Activated naive CD4-positive, alpha-beta T cell treated with anti-CD3 and anti-CD28 coated beads, Interleukin-2, amount 10 ng/mL, durations not matched to agents 7 days and 5 days (primary cell): ENCODE results near the gene TBATA.
"Not testable (repeated sequence)": the region's sequence is repeated elsewhere in the genome, so short reads cannot be mapped to it uniquely, and the experiment has no call there.

Experiments used
- CTCF ChIA-PET: fragments of 350-600 bp; sonication (Branson Sonifier 250); formaldehyde crosslinking; loops from one replicate; lab custom pipeline; 2021; ENCODE audit warnings: antibody characterized with exemption; lab: Charles Lee
- DNase-seq: peaks from one replicate; pipeline ENCODE4 v3.0.0-alpha.2; 2020
- H3K27ac Mint-ChIP-seq: one replicate; pipeline ENCODE4 v1.8.0; 2021; ENCODE audit warnings: mild to moderate bottlenecking, moderate library complexity, mixed read lengths
- H3K27me3 Mint-ChIP-seq: one replicate; pipeline ENCODE4 v1.8.0; 2021; ENCODE audit warnings: mild to moderate bottlenecking, mixed read lengths
- H3K36me3 Mint-ChIP-seq: one replicate; pipeline ENCODE4 v1.8.0; 2021; ENCODE audit warnings: mixed read lengths
- H3K4me1 Mint-ChIP-seq: one replicate; pipeline ENCODE4 v1.8.0; 2021; ENCODE audit warnings: mixed read lengths
- H3K4me3 Mint-ChIP-seq: one replicate; pipeline ENCODE4 v1.8.0; 2021; ENCODE audit warnings: mild to moderate bottlenecking, moderate library complexity, mixed read lengths
- H3K9me3 Mint-ChIP-seq: one replicate; pipeline ENCODE4 v1.8.0; 2021; ENCODE audit warnings: mixed read lengths

The TBATA gene

GRCh38 chr10:70779088-70779487 lies 6.1 kb downstream of the TBATA start:
- Mint-ChIP-seq H3K4me3 (no peak overlapping the region), H3K36me3 (no peaks in the 10 kb centered on the region)

GRCh38 chr10:70778267-70778924 lies 6.8 kb downstream of the TBATA start:
- no peaks in the 10 kb centered on the region for H3K36me3 Mint-ChIP-seq
- H3K9me3 Mint-ChIP-seq, result no peaks in the 10 kb centered on the region
- H3K27ac Mint-ChIP-seq, result no peak overlapping the region
- no peak overlapping the region for H3K4me3 Mint-ChIP-seq
- DNase-seq, result peak; percentile 3
- no peaks in the 10 kb centered on the region for H3K4me1 Mint-ChIP-seq
- peaks cover 28% of the 10 kb centered on the region for H3K27me3 Mint-ChIP-seq
- CTCF ChIA-PET, result no interaction called here

More at GRCh38 chr10:70779088-70779487, 6.1 kb downstream of the TBATA start:
- Mint-ChIP-seq H3K9me3 (no peaks in the 10 kb centered on the region), H3K27me3 (peaks cover 28% of the 10 kb centered on the region), H3K4me1 (no peaks in the 10 kb centered on the region), H3K27ac (no peak overlapping the region)
- DNase-seq, result peak; percentile 5
- CTCF ChIA-PET, result no interaction called here

GRCh38 chr10:70777063-70777875 lies 7.9 kb downstream of the TBATA start:
- DNase-seq, result peak; percentile 10
- Mint-ChIP-seq H3K27me3 (peaks cover 18% of the 10 kb centered on the region), H3K4me1 (no peaks in the 10 kb centered on the region), H3K9me3 (no peaks in the 10 kb centered on the region), H3K36me3 (no peaks in the 10 kb centered on the region), H3K27ac (no peak overlapping the region), H3K4me3 (no peak overlapping the region)
- CTCF ChIA-PET, result no interaction called here

GRCh38 chr10:70776455-70777005 lies 8.6 kb downstream of the TBATA start:
- H3K9me3 Mint-ChIP-seq, result no peaks in the 10 kb centered on the region
- H3K4me3 Mint-ChIP-seq, result no peak overlapping the region
- peaks cover 13% of the 10 kb centered on the region for H3K27me3 Mint-ChIP-seq
- peak; percentile 11 for DNase-seq
- CTCF ChIA-PET, result no interaction called here
- no peak overlapping the region for H3K27ac Mint-ChIP-seq
- no peaks in the 10 kb centered on the region for H3K36me3 Mint-ChIP-seq
- no peaks in the 10 kb centered on the region for H3K4me1 Mint-ChIP-seq

GRCh38 chr10:70775679-70776454 lies 9.3 kb downstream of the TBATA start:
- Mint-ChIP-seq H3K4me3 (no peak overlapping the region), H3K27ac (no peak overlapping the region), H3K27me3 (peaks cover 17% of the 10 kb centered on the region), H3K36me3 (no peaks in the 10 kb centered on the region), H3K4me1 (no peaks in the 10 kb centered on the region), H3K9me3 (no peaks in the 10 kb centered on the region)
- peak; percentile 5 for DNase-seq
- CTCF ChIA-PET, result no interaction called here

GRCh38 chr10:70774810-70775678 lies 10.1 kb downstream of the TBATA start:
- H3K9me3 Mint-ChIP-seq, result no peaks in the 10 kb centered on the region
- H3K4me3 Mint-ChIP-seq, result no peak overlapping the region
- H3K27ac Mint-ChIP-seq, result no peak overlapping the region
- peaks cover 17% of the 10 kb centered on the region for H3K27me3 Mint-ChIP-seq
- no peaks in the 10 kb centered on the region for H3K36me3 Mint-ChIP-seq
- no peaks in the 10 kb centered on the region for H3K4me1 Mint-ChIP-seq
- CTCF ChIA-PET, result no interaction called here
- DNase-seq, result peak; percentile 17

- H3K9me3 Mint-ChIP-seq, result no peaks in the 10 kb centered on the region
- no peaks in the 10 kb centered on the region for H3K4me1 Mint-ChIP-seq
- H3K36me3 Mint-ChIP-seq, result no peaks in the 10 kb centered on the region
- CTCF ChIA-PET, result no interaction called here
- peaks cover 13% of the 10 kb centered on the region for H3K27me3 Mint-ChIP-seq
- peak; percentile 14 for DNase-seq
- no peak overlapping the region for H3K27ac Mint-ChIP-seq
- H3K4me3 Mint-ChIP-seq, result no peak overlapping the region
These were observed 11.0 kb downstream of the TBATA start for GRCh38 chr10:70773965-70774809.

- DNase-seq, result no peak
- no peak overlapping the region for H3K27ac Mint-ChIP-seq
- no peak overlapping the region for H3K4me3 Mint-ChIP-seq
- peaks cover 12% of the 10 kb centered on the region for H3K27me3 Mint-ChIP-seq
- CTCF ChIA-PET, result no interaction called here
- no peaks in the 10 kb centered on the region for H3K9me3 Mint-ChIP-seq
- H3K4me1 Mint-ChIP-seq, result no peaks in the 10 kb centered on the region
- no peaks in the 10 kb centered on the region for H3K36me3 Mint-ChIP-seq
These were observed 11.7 kb downstream of the TBATA start for GRCh38 chr10:70773461-70773860.

- Mint-ChIP-seq H3K4me3 (no peak overlapping the region), H3K27me3 (peaks cover 14% of the 10 kb centered on the region), H3K27ac (no peak overlapping the region), H3K9me3 (no peaks in the 10 kb centered on the region), H3K36me3 (no peaks in the 10 kb centered on the region), H3K4me1 (no peaks in the 10 kb centered on the region)
- CTCF ChIA-PET, result no interaction called here
- DNase-seq, result no peak
These were observed 12.6 kb downstream of the TBATA start for GRCh38 chr10:70772627-70773026.

GRCh38 chr10:70771311-70772194 lies 13.6 kb downstream of the TBATA start:
- H3K36me3 Mint-ChIP-seq, result no peaks in the 10 kb centered on the region
- CTCF ChIA-PET, result interaction anchor here (1.0 kb wide), 1 partner anchor 212 kb away, joined by 3 read pairs; no protein-coding TSS in a partner anchor

GRCh38 chr10:70770516-70770915 lies 14.7 kb downstream of the TBATA start:
- not testable (repeated sequence) for H3K4me3 Mint-ChIP-seq, H3K27ac Mint-ChIP-seq, H3K4me1 Mint-ChIP-seq, H3K36me3 Mint-ChIP-seq, H3K9me3 Mint-ChIP-seq, DNase-seq
- CTCF ChIA-PET, result interaction anchor here (1.0 kb wide), 1 partner anchor 211 kb away, joined by 3 read pairs; no protein-coding TSS in a partner anchor
- H3K27me3 Mint-ChIP-seq, result peaks cover 19% of the 10 kb centered on the region

More at GRCh38 chr10:70771311-70772194, 13.6 kb downstream of the TBATA start:
- peak; percentile 19 for DNase-seq
- Mint-ChIP-seq H3K4me1 (no peaks in the 10 kb centered on the region), H3K27me3 (peaks cover 13% of the 10 kb centered on the region), H3K4me3 (no peak overlapping the region), H3K9me3 (peaks cover 4% of the 10 kb centered on the region), H3K27ac (no peak overlapping the region)

GRCh38 chr10:70770001-70770400 lies 15.2 kb downstream of the TBATA start:
- Mint-ChIP-seq H3K4me3 (no peak overlapping the region), H3K9me3 (peaks cover 11% of the 10 kb centered on the region), H3K27me3 (peaks cover 19% of the 10 kb centered on the region), H3K27ac (no peak overlapping the region), H3K36me3 (no peaks in the 10 kb centered on the region), H3K4me1 (no peaks in the 10 kb centered on the region)
- peak; percentile 5 for DNase-seq
- CTCF ChIA-PET, result interaction anchor here (1.8 kb wide), 1 partner anchor 221 kb away, joined by 6 read pairs; no protein-coding TSS in a partner anchor
